H1 (cell line): ENCODE data around the gene PPP1R18. TPM values are rescaled to one million over a fixed set of nuclear protein-coding genes. Genes with fewer than 3 reads are reported as not detected.

Experiments used
- CTCF ChIA-PET: fragments of 300-600 bp; sonication (Branson Sonifier 250); formaldehyde crosslinking; loops from one replicate; lab custom pipeline; 2021; ENCODE audit not compliant: partially characterized antibody; lab: Charles Lee
- POLR2A ChIA-PET: fragments of 300-600 bp; sonication (Branson Sonifier 250); formaldehyde crosslinking; loops from one replicate; lab custom pipeline; 2021; ENCODE audit warnings: inconsistent platforms; ENCODE audit not compliant: partially characterized antibody; lab: Charles Lee
- DNase-seq, 2 experiments: peaks; one replicate each; pipeline versions ENCODE4 v3.0.0 to v3.0.0-alpha.2; 2010 to 2022; ENCODE audit warnings: low spot score in 2 of 2, low read depth in 1 of 2, mixed read lengths in 1 of 2
- FAIRE-seq: peaks from 2 replicates; lab custom pipeline; 2011; peaks lifted over from hg19 to GRCh38; lab: Jason Lieb, UNC
- H2AFZ ChIP-seq: 2 replicates; pipeline ENCODE4 v1.8.1; 2012; ENCODE audit warnings: low read length, inconsistent platforms
- H2AK5ac ChIP-seq: 2 replicates; pipeline ENCODE4 v1.6.1; 2013; ENCODE audit warnings: low read depth, low read length
- H2BK120ac ChIP-seq: replicated peaks from 2 replicates; pipeline ENCODE3; 2013; ENCODE audit warnings: low read depth, low read length, inconsistent platforms
- H2BK12ac ChIP-seq: 2 replicates; pipeline ENCODE4 v1.6.1; 2013; ENCODE audit warnings: low read depth, low read length
- H2BK15ac ChIP-seq: 2 replicates; pipeline ENCODE4 v1.6.1; 2013; ENCODE audit warnings: low read length
- H2BK20ac ChIP-seq: 2 replicates; pipeline ENCODE4 v1.6.1; 2013; ENCODE audit warnings: low read length
- H2BK5ac ChIP-seq: 2 replicates; pipeline ENCODE4 v1.6.1; 2013; ENCODE audit warnings: low read depth, low read length
- H3K14ac ChIP-seq: 2 replicates; pipeline ENCODE4 v1.6.1; 2013; ENCODE audit warnings: inconsistent platforms; ENCODE audit not compliant: insufficient read length
- H3K18ac ChIP-seq: 2 replicates; pipeline ENCODE4 v1.6.1; 2013; ENCODE audit warnings: low read length; ENCODE audit errors: extremely low read depth
- H3K23ac ChIP-seq: 2 replicates; pipeline ENCODE4 v1.6.1; 2013; ENCODE audit warnings: inconsistent platforms; ENCODE audit not compliant: insufficient read length
- H3K23me2 ChIP-seq: 2 replicates; pipeline ENCODE4 v1.6.1; 2013; ENCODE audit warnings: low read depth, low read length
- H3K27ac ChIP-seq: 2 replicates; pipeline ENCODE4 v1.6.1; 2011; ENCODE audit warnings: low read depth, low read length, inconsistent platforms
- H3K27me3 ChIP-seq, 4 experiments: replicated peaks in 1 of 4; 1 replicate in 1 of 4; 2 replicates in 3 of 4; pipeline versions ENCODE4 v1.6.1 to v1.8.1; 2011 to 2013; ENCODE audit warnings: low read length in 3 of 4, mild to moderate bottlenecking in 3 of 4, inconsistent platforms in 2 of 4, mixed read lengths in 2 of 4, moderate library complexity in 1 of 4; ENCODE audit not compliant: control insufficient read depth in 3 of 4, insufficient read depth in 3 of 4; ENCODE audit errors: extremely low read depth in 1 of 4
- H3K36me3 ChIP-seq, 4 experiments: 2 replicates each; pipeline versions ENCODE4 v1.6.1 to v1.8.1; 2011 to 2013; ENCODE audit warnings: mild to moderate bottlenecking in 4 of 4, low read length in 3 of 4, moderate library complexity in 2 of 4, control low read depth in 1 of 4, inconsistent platforms in 1 of 4; ENCODE audit not compliant: insufficient read depth in 4 of 4, control insufficient read depth in 2 of 4
- H3K4ac ChIP-seq: replicated peaks from 2 replicates; pipeline ENCODE3; 2013; ENCODE audit warnings: low read length, low read depth, mixed read lengths, inconsistent platforms; ENCODE audit not compliant: insufficient read length
- H3K4me1 ChIP-seq, 4 experiments: replicated peaks in 1 of 4; 1 replicate in 1 of 4; 2 replicates in 3 of 4; pipeline versions ENCODE4 v1.6.1 to v1.8.1; 2011 to 2013; ENCODE audit warnings: low read length in 3 of 4, inconsistent platforms in 2 of 4, mixed read lengths in 1 of 4; ENCODE audit not compliant: insufficient read depth in 4 of 4, control insufficient read depth in 3 of 4
- H3K4me2 ChIP-seq, 2 experiments: 2 replicates each; pipeline versions ENCODE4 v1.6.1 to v1.8.1; 2011 to 2013; ENCODE audit warnings: low read depth in 2 of 2, low read length in 2 of 2, control low read depth in 1 of 2, inconsistent platforms in 1 of 2, mild to moderate bottlenecking in 1 of 2; ENCODE audit not compliant: insufficient read depth in 1 of 2
- H3K4me3 ChIP-seq, 4 experiments: fragments of 200-600, 300-600 bp in 1 of 4; sonication (generic), shearing (Covaris generic), sonication (Bioruptor Twin) in 1 of 4; 2 replicates each; pipeline versions ENCODE4 v1.5.1 to v1.8.1; 2011 to 2016; ENCODE audit warnings: low read length in 4 of 4, low read depth in 3 of 4, control low read depth in 2 of 4, inconsistent platforms in 2 of 4, mild to moderate bottlenecking in 2 of 4, mixed read lengths in 1 of 4, moderate library complexity in 1 of 4; ENCODE audit not compliant: insufficient read depth in 2 of 4; ENCODE audit errors: extremely low read depth in 1 of 4
- H3K56ac ChIP-seq: replicated peaks from 2 replicates; pipeline ENCODE3; 2013; ENCODE audit warnings: low read depth, mild to moderate bottlenecking, mixed read lengths, low read length, inconsistent platforms; ENCODE audit not compliant: insufficient read length
- H3K79me1 ChIP-seq: 2 replicates; pipeline ENCODE4 v1.6.1; 2013; ENCODE audit warnings: low read depth, low read length, control low read depth
- H3K79me2 ChIP-seq, 2 experiments: 2 replicates each; pipeline versions ENCODE4 v1.6.1 to v1.8.1; 2012 to 2013; ENCODE audit warnings: low read length in 2 of 2, mild to moderate bottlenecking in 2 of 2, inconsistent platforms in 1 of 2; ENCODE audit not compliant: insufficient read depth in 2 of 2, control insufficient read depth in 1 of 2
- H3K9ac ChIP-seq, 4 experiments: replicated peaks in 1 of 4; 1 replicate in 1 of 4; 2 replicates in 3 of 4; pipeline versions ENCODE4 v1.6.1 to v1.8.1; 2011 to 2013; ENCODE audit warnings: low read depth in 3 of 4, low read length in 3 of 4, control low read depth in 2 of 4, mild to moderate bottlenecking in 2 of 4, moderate library complexity in 2 of 4, inconsistent platforms in 1 of 4; ENCODE audit errors: extremely low read depth in 1 of 4
- H3K9me3 ChIP-seq, 2 experiments: 2 replicates each; pipeline versions ENCODE4 v1.6.1 to v1.8.1; 2012 to 2013; ENCODE audit warnings: mild to moderate bottlenecking in 2 of 2, moderate library complexity in 2 of 2, control low read depth in 1 of 2, inconsistent platforms in 1 of 2, low read depth in 1 of 2, low read length in 1 of 2, mixed read lengths in 1 of 2; ENCODE audit not compliant: insufficient read depth in 2 of 2
- H4K20me1 ChIP-seq, 2 experiments: replicated peaks in 1 of 2; 2 replicates each; pipeline versions ENCODE3 to v1.8.1; 2011 to 2013; ENCODE audit warnings: inconsistent platforms in 2 of 2, low read length in 2 of 2, mild to moderate bottlenecking in 1 of 2; ENCODE audit not compliant: insufficient read depth in 2 of 2, control insufficient read depth in 1 of 2
- H4K5ac ChIP-seq: 2 replicates; pipeline ENCODE4 v1.6.1; 2013; ENCODE audit warnings: low read length, low read depth, mixed read lengths, inconsistent platforms; ENCODE audit not compliant: insufficient read length
- H4K8ac ChIP-seq: 2 replicates; pipeline ENCODE4 v1.8.0; 2013; ENCODE audit warnings: mild to moderate bottlenecking, moderate library complexity, low read length, inconsistent platforms; ENCODE audit not compliant: insufficient read depth; ENCODE audit errors: extremely low read depth
- H4K91ac ChIP-seq: replicated peaks from 2 replicates; pipeline ENCODE3; 2013; ENCODE audit warnings: low read length, mixed read lengths, inconsistent platforms; ENCODE audit not compliant: insufficient read length
- ASH2L ChIP-seq: fragments of 200-600, 300-600 bp; sonication (generic); IDR thresholded peaks from one replicate; pipeline ENCODE4 v1.7.1; 2017; ENCODE audit warnings: low read length
- ATF3 ChIP-seq: IDR thresholded peaks from 2 replicates; pipeline ENCODE4 v1.6.1; 2011; ENCODE audit warnings: low read depth, mild to moderate bottlenecking, low read length; ENCODE audit not compliant: insufficient read depth
- BRCA1 ChIP-seq: IDR thresholded peaks from 2 replicates; pipeline ENCODE4 v1.6.1; 2012; ENCODE audit warnings: low read depth, low read length, improper control_type of control experiment
- CBX8 ChIP-seq: fragments of 300-800, 300-1000 bp; sonication (generic); IDR thresholded peaks from 2 replicates; pipeline ENCODE4 v1.7.1; 2016; ENCODE audit warnings: low read depth, low read length, borderline replicate concordance
- CEBPB ChIP-seq: IDR thresholded peaks from 2 replicates; pipeline ENCODE4 v1.6.1; 2012; ENCODE audit warnings: low read depth, low read length
- EZH2 ChIP-seq: fragments of 200-600 bp; sonication (generic); IDR thresholded peaks from 2 replicates; pipeline ENCODE4 v1.7.1; 2012; ENCODE audit warnings: low read depth, mild to moderate bottlenecking, moderate library complexity, low read length, inconsistent platforms; ENCODE audit not compliant: severe bottlenecking
- HDAC2 ChIP-seq, 2 experiments: fragments of 300-600 bp in 1 of 2; sonication (generic) in 1 of 2; IDR thresholded peaks; 2 replicates each; pipeline ENCODE4 v1.6.1; 2011 to 2012; ENCODE audit warnings: low read depth in 2 of 2, low read length in 2 of 2, mild to moderate bottlenecking in 2 of 2, moderate library complexity in 2 of 2, borderline replicate concordance in 1 of 2, inconsistent platforms in 1 of 2
- MAFK ChIP-seq: IDR thresholded peaks from 2 replicates; pipeline ENCODE4 v1.6.1; 2012; ENCODE audit warnings: low read depth, mild to moderate bottlenecking, improper control_type of control experiment, low read length
- PHF8 ChIP-seq: fragments of 200-600 bp; sonication (generic); conservative IDR thresholded peaks from 2 replicates; pipeline ENCODE4 v1.7.1; 2012; ENCODE audit warnings: low read depth, mild to moderate bottlenecking, inconsistent platforms, low read length, moderate library complexity
- RFX5 ChIP-seq: IDR thresholded peaks from 2 replicates; pipeline ENCODE4 v1.6.1; 2011; ENCODE audit warnings: low read depth, low read length, improper control_type of control experiment, borderline replicate concordance
- SAP30 ChIP-seq: fragments of 300-600 bp; sonication (generic); IDR thresholded peaks from 2 replicates; pipeline ENCODE4 v1.7.1; 2012; ENCODE audit warnings: low read length, moderate library complexity, mild to moderate bottlenecking, inconsistent platforms; ENCODE audit not compliant: insufficient read depth, insufficient replicate concordance
- SP4 ChIP-seq: IDR thresholded peaks from 2 replicates; pipeline ENCODE4 v1.6.1; 2012; ENCODE audit warnings: low read length, inconsistent platforms
- TAF7 ChIP-seq: optimal IDR thresholded peaks from 2 replicates; pipeline ENCODE3; 2011; ENCODE audit warnings: low read depth, mild to moderate bottlenecking, inconsistent platforms, low read length, moderate library complexity, borderline replicate concordance
- TCF12 ChIP-seq: IDR thresholded peaks from 2 replicates; pipeline ENCODE4 v1.6.1; 2011; ENCODE audit warnings: low read depth, mild to moderate bottlenecking, low read length
- WGBS, 2 experiments: shearing (Covaris generic) in 1 of 2; methylation state at CpG; one replicate each; pipeline versions ENCODE4 v1.1.6 to v1.1.7; 2013 to 2015; ENCODE audit warnings: low lambda C conversion rate in 2 of 2, mixed read lengths in 2 of 2, inconsistent platforms in 1 of 2, low coverage in 1 of 2, missing lambda C conversion rate in 1 of 2; ENCODE audit not compliant: insufficient replicate concordance in 2 of 2, insufficient coverage in 1 of 2, insufficient read length in 1 of 2; ENCODE audit errors: extremely low coverage in 1 of 2, missing lambda C conversion rate in 1 of 2; 5-methylcytosine and 5-hydroxymethylcytosine counted together
- polyA plus RNA-seq, 7 experiments: library from polyadenylated mRNA; depleted of rRNA in 3 of 7; stranded (reverse) in 5 of 7; unstranded in 2 of 7; fragments of >200 nt in 5 of 7; fragments of 200-250 nt in 2 of 7; gene quantifications; 1 replicate in 5 of 7; 2 replicates in 1 of 7; 4 replicates in 1 of 7; pipeline versions ENCODE4 v1.2.1 to v1.2.3, GENCODE V29; 2011 to 2013; ENCODE audit warnings: missing spikeins in 2 of 7, mixed read lengths in 2 of 7
- total RNA-seq: library from RNA; stranded (reverse); fragmentation: NEBNext Ultra II Directional; extraction: Animal tissue kit (Norgen Biotek cat#: 25700); gene quantifications from 2 replicates; pipeline ENCODE4 v1.2.1, GENCODE V29; 2021

Gene PPP1R18
- total and polyA plus RNA-seq, 2 of the 8 experiments (the other 6 are each of a cell fraction or from before 2014, with no cell fraction given) = 25.1 to 29.1 TPM

- Histone ChIP-seq H3K23me2 (no peaks in the 10 kb centered on the region), H3K27ac (no peak overlapping the region), H3K14ac (no peak overlapping the region), H2BK120ac (no peak overlapping the region), H3K9me3 (no peaks in the 10 kb centered on the region), H3K18ac (no peak overlapping the region), H3K36me3 (peaks cover 15 to 75% (median 63%) of the 10 kb centered on the region in 4 experiments), H2AK5ac (no peak overlapping the region), H3K79me1 (no peaks in the 10 kb centered on the region), H3K4ac (no peak overlapping the region), H2BK12ac (no peak overlapping the region), H2BK15ac (no peak overlapping the region), H3K4me1 (no peaks in the 10 kb centered on the region), H2AFZ (no peak overlapping the region), H3K4me3 (no peak overlapping the region), H4K91ac (no peak overlapping the region), H3K4me2 (no peak overlapping the region), H4K20me1 (peaks cover 3 to 6% of the 10 kb centered on the region in 2 experiments), H3K79me2 (no peaks in the 10 kb centered on the region), H3K56ac (no peak overlapping the region), H4K8ac (no peak overlapping the region), H3K27me3 (no peaks in the 10 kb centered on the region), H3K9ac (no peak overlapping the region), H4K5ac (no peak overlapping the region), H2BK5ac (no peak overlapping the region), H2BK20ac (no peak overlapping the region), H3K23ac (no peak overlapping the region)
- ChIA-PET POLR2A (interaction anchor here (0.6 to 8.1 kb wide), 5 partner anchors 8 to 62 kb away, joined by 3 to 50 read pairs (median 4); partner anchors contain the start of genes DHX16 and MDC1), CTCF (interaction anchor here (1.3 to 2.0 kb wide), 2 partner anchors 9 to 14 kb away, joined by 7 to 10 read pairs; no protein-coding TSS in a partner anchor)
- 90% methylated on average over 3 of the region's 3 CpGs; no CpG with 5 or more reads in 1 of the 2 experiments for WGBS, 2 experiments
- TF ChIP-seq SP4 = no peak
- no peak for TF ChIP-seq HDAC2 (IDR thresholded peaks at IDR 0.05; ENCODE audit: borderline replicate concordance in 1 of 2, low read depth in 2 of 2, low read length in 2 of 2)
- no peak for TF ChIP-seq PHF8
- no peak for TF ChIP-seq ATF3
- no peak for TF ChIP-seq SAP30
- no peak for TF ChIP-seq EZH2
- TF ChIP-seq BRCA1 = no peak
- no peak for TF ChIP-seq RFX5
- no peak for TF ChIP-seq CBX8
- TF ChIP-seq TAF7 = no peak
- no peak for TF ChIP-seq MAFK
- TF ChIP-seq TCF12 = no peak
- no peak for TF ChIP-seq ASH2L
- TF ChIP-seq CEBPB = no peak
- DNase-seq (no peak), FAIRE-seq (no peak)
Observed at GRCh38 chr6:30655743-30656094, 30.7 kb downstream of the PPP1R18 start.
